LNCaP clone FGC (cell line): ENCODE data around the gene GNAS.

Experiments
- DNase-seq: peaks from one replicate; pipeline ENCODE4 v3.0.0-alpha.2; 2011; ENCODE audit warnings: low read depth
- H3K4me3 ChIP-seq: 2 replicates; pipeline ENCODE4 v1.5.1; 2011; ENCODE audit warnings: mild to moderate bottlenecking, low read depth, low read length, control low read depth
- TF ChIP-seq, protein P1 (sequence below): IDR thresholded peaks from 2 replicates; pipeline ENCODE4 v1.5.1; 2012; ENCODE audit warnings: mild to moderate bottlenecking; ENCODE audit not compliant: control insufficient read depth, insufficient read depth; ENCODE audit errors: extremely low read depth

Gene GNAS

DNA sequence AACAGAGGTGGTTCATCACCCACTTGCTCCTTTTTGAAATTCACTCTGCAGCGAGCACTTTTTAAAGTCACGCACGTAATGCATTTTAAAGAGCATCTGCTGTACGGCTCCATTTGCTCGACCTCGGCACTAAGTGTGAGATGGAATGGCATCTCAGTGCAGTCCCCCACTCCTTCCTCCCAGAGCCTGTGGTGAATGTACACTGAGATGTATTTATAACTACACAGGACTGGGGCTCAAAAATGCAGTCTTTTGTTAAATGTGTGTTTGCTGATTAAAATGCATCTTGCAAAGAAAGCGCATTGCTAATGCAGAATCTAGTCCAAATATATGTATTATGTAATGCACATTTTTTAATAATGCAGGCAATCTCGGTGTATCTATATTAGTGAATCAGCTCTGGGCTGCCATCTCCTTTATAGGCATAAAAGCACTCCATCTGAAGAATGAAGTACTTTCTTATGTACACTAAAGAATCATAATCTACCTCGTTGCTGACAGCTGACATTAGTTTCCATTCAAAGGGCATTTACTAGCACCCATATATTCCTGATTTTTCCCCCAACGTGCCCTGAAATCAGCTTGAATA lies 15.8 kb upstream of the GNAS start:
- TF ChIP-seq, protein P1, sequence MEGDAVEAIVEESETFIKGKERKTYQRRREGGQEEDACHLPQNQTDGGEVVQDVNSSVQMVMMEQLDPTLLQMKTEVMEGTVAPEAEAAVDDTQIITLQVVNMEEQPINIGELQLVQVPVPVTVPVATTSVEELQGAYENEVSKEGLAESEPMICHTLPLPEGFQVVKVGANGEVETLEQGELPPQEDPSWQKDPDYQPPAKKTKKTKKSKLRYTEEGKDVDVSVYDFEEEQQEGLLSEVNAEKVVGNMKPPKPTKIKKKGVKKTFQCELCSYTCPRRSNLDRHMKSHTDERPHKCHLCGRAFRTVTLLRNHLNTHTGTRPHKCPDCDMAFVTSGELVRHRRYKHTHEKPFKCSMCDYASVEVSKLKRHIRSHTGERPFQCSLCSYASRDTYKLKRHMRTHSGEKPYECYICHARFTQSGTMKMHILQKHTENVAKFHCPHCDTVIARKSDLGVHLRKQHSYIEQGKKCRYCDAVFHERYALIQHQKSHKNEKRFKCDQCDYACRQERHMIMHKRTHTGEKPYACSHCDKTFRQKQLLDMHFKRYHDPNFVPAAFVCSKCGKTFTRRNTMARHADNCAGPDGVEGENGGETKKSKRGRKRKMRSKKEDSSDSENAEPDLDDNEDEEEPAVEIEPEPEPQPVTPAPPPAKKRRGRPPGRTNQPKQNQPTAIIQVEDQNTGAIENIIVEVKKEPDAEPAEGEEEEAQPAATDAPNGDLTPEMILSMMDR = no peak
- no peak overlapping the region for H3K4me3 ChIP-seq
- no peak for DNase-seq

DNA sequence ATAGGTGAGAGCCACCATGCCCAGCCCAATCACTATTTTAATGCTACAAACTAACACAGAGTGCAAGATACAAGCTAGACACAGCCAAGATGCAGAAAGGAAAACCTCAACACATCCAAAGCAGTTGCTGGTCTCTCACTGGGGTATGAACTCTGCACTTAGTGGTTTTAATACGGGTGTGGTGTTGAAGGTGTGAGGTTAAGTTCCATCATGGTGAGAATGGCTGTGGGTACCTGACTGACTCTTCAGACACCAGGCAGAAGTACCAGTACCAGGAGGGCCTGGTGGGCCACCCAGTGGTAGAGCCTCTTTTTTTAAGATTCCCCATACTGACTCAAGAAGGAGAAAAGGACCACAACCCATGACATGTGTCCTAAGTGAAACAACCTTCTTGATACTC lies 14.8 kb upstream of the GNAS start:
- DNase-seq = no peak
- TF ChIP-seq, protein P1 = no peak
- no peak overlapping the region for H3K4me3 ChIP-seq

DNA sequence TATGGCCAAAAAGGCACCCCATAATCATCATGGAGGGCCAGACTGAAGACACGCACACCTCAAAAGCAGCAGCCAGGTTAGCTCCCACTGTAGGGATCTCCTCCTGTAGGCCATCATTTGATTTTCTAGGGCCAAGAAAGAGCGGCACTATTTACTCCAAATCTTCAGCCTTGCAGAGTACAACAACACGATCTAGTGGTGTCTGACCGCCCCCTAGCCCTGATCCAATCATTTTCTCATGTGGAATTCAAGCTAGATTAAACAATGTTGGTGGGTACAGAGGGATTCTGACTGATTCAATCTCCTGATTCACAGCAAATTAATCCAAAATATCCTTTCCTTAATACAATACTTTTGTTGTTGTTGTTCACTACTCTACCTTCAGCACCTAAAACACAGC lies 14.3 kb upstream of the GNAS start:
- H3K4me3 ChIP-seq = no peak overlapping the region
- DNase-seq = no peak
- TF ChIP-seq, protein P1 = 0 out of 2 replicates have a peak, but pooled peaks have one; percentile 15

DNA sequence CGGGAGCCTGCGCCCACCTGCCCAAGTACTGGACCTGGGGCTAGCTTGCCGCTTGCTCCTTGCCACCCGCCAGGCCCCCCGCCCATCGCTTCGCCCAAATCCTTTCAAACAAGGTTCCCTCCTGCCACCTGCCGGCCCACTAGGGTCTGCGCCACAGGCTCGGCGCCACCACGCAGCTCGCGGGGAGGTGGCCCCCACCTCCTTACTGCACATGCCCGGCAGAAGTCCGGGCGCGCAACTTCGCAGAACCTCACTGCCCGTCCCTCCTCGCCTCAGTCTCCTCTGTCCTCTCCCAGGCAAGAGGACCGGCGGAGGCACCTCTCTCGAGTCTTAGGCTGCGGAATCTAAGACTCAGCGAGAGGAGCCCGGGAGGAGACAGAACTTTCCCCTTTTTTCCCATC lies 13.0 kb upstream of the GNAS start:
- peak; percentile 11 for DNase-seq
- H3K4me3 ChIP-seq = peak overlapping the region; percentile 22
- TF ChIP-seq, protein P1 = peak; percentile 94

DNA sequence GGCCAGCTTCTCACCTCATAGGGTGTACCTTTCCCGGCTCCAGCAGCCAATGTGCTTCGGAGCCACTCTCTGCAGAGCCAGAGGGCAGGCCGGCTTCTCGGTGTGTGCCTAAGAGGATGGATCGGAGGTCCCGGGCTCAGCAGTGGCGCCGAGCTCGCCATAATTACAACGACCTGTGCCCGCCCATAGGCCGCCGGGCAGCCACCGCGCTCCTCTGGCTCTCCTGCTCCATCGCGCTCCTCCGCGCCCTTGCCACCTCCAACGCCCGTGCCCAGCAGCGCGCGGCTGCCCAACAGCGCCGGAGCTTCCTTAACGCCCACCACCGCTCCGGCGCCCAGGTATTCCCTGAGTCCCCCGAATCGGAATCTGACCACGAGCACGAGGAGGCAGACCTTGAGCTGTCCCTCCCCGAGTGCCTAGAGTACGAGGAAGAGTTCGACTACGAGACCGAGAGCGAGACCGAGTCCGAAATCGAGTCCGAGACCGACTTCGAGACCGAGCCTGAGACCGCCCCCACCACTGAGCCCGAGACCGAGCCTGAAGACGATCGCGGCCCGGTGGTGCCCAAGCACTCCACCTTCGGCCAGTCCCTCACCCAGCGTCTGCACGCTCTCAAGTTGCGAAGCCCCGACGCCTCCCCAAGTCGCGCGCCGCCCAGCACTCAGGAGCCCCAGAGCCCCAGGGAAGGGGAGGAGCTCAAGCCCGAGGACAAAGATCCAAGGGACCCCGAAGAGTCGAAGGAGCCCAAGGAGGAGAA lies 12.3 kb upstream of the GNAS start:
- TF ChIP-seq, protein P1 = no peak
- DNase-seq = no peak
- H3K4me3 ChIP-seq = peak overlapping the region; percentile 22

DNA sequence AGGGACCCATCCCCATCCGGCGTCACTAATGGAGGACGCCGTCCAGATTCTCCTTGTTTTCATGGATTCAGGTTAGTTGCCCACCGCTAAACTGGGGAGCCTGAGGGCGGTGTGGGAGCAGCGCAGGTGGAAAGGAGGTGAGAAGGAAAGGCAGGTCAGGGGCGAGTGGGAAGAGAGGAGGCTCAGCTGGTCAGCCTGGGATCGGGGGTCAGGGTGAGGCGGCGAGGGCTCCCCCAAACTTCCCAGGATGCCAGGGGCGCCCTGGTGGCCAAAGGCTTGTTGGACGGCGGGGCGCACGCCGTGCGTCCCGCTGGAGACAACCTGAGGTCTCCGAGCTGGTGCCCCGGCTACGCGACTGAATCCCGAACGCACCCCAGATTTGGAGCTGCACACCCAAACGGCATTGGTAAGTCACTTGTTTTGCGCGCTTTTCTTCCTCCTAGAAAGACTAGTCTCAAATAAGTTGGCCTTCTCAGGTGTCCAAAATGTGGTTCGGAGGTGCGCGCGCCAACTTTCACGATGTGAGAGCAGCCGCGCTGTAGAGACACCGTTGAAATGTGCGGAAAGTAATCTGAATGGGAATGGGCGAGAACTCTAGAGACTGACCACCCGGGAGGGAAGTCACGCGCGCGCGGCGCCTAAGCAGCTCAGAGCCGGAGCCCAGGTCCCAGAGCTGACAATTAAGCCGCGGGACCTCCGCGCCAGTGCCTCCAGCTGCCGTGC lies 11.5 kb upstream of the GNAS start:
- TF ChIP-seq, protein P1 = no peak
- H3K4me3 ChIP-seq = no peak overlapping the region
- DNase-seq = no peak
